HCT116 (cell line): Measurements from ENCODE around the gene PPEF1. TPM values are rescaled to one million over a fixed set of nuclear protein-coding genes. Genes with fewer than 3 reads are reported as not detected.

Experiments
- ATAC-seq: fragments of 200-7000 bp; cut with Tn5 transposase; 2 replicates; pipeline ENCODE4 v1.9.1; 2020; ENCODE audit warnings: mild to moderate bottlenecking, moderate library complexity
- BruUV-seq: library from RNA; stranded (reverse); fragments of 400-500 nt; replicated peaks from 2 replicates; lab custom pipeline; 2021; lab: Mats Ljungman, UMichigan
- CTCF ChIA-PET: fragments of 300-600 bp; sonication (Branson Sonifier 250); formaldehyde crosslinking; loops from one replicate; lab custom pipeline; 2021; ENCODE audit warnings: antibody characterized with exemption; lab: Charles Lee
- POLR2A ChIA-PET: fragments of 300-600, 350-600 bp; sonication (Branson Sonifier 250); formaldehyde crosslinking; loops from one replicate; lab custom pipeline; 2021; ENCODE audit warnings: antibody characterized with exemption; lab: Charles Lee
- RAD21 ChIA-PET, 2 experiments: fragments of 300-600 bp; sonication (Branson Sonifier 250); formaldehyde crosslinking; loops; one replicate each; lab custom pipeline; 2023; ENCODE audit warnings: low total read pairs in 2 of 2; ENCODE audit not compliant: uncharacterized antibody in 2 of 2, unreplicated experiment in 2 of 2, low non-redundant PET in 1 of 2; lab: Charles Lee
- DNase-seq: peaks from one replicate; pipeline ENCODE4 v3.0.0-alpha.2; 2010; ENCODE audit warnings: low read depth, low spot score
- H2AFZ ChIP-seq: fragments of 200-600 bp; shearing (Covaris generic), sonication (generic); 2 replicates; pipeline ENCODE4 v1.6.1; 2017; ENCODE audit warnings: low read depth, mixed run types, mixed read lengths, antibody characterized with exemption, low read length; ENCODE audit not compliant: poor library complexity, severe bottlenecking
- H3K27ac ChIP-seq: 2 replicates; pipeline ENCODE4 v1.5.1; 2012; ENCODE audit warnings: low read depth, low read length
- H3K27me3 ChIP-seq: fragments of 200-600 bp; sonication (generic); 2 replicates; pipeline ENCODE4 v1.6.1; 2016; ENCODE audit warnings: mixed run types, low read length, mixed read lengths; ENCODE audit not compliant: insufficient read depth
- H3K36me3 ChIP-seq, 2 experiments: fragments of 200-500 bp in 1 of 2; fragments of 200-600 bp in 1 of 2; sonication (Bioruptor generic) in 1 of 2; sonication (generic) in 1 of 2; 2 replicates each; pipeline versions ENCODE4 v1.5.1 to v1.6.1; 2014 to 2016; ENCODE audit warnings: low read length in 2 of 2, inconsistent platforms in 1 of 2, mixed read lengths in 1 of 2, mixed run types in 1 of 2; ENCODE audit not compliant: insufficient read depth in 2 of 2, control insufficient read depth in 1 of 2
- H3K4me1 ChIP-seq, 2 experiments: fragments of 200-600 bp in 1 of 2; sonication (generic) in 1 of 2; 2 replicates each; pipeline versions ENCODE4 v1.5.1 to v1.6.1; 2012 to 2017; ENCODE audit warnings: low read length in 2 of 2, inconsistent platforms in 1 of 2, mild to moderate bottlenecking in 1 of 2, mixed read lengths in 1 of 2, mixed run types in 1 of 2, moderate library complexity in 1 of 2; ENCODE audit not compliant: insufficient read depth in 2 of 2, control insufficient read depth in 1 of 2
- H3K4me2 ChIP-seq: fragments of 200-600 bp; sonication (generic); 2 replicates; pipeline ENCODE4 v1.6.1; 2017; ENCODE audit warnings: mixed run types, low read length, mixed read lengths
- H3K4me3 ChIP-seq, 2 experiments: fragments of 200-600 bp in 1 of 2; sonication (generic) in 1 of 2; replicated peaks in 1 of 2; 2 replicates each; pipeline ENCODE4 v1.5.1; 2011 to 2016; ENCODE audit warnings: low read length in 2 of 2, control low read depth in 1 of 2, low read depth in 1 of 2, mild to moderate bottlenecking in 1 of 2, mixed read lengths in 1 of 2, mixed run types in 1 of 2
- H3K79me2 ChIP-seq: fragments of 200-600 bp; sonication (generic); 2 replicates; pipeline ENCODE4 v1.6.1; 2017; ENCODE audit warnings: mild to moderate bottlenecking, mixed run types, low read length, moderate library complexity, mixed read lengths; ENCODE audit not compliant: insufficient read depth
- H3K9ac ChIP-seq: fragments of 200-600 bp; sonication (generic); 2 replicates; pipeline ENCODE4 v1.6.1; 2016; ENCODE audit warnings: low read length, mixed read lengths
- H3K9me2 ChIP-seq: fragments of 200-600 bp; sonication (generic), shearing (Covaris generic); 2 replicates; pipeline ENCODE4 v1.6.1; 2017; ENCODE audit warnings: mixed run types, mild to moderate bottlenecking, moderate library complexity; ENCODE audit not compliant: insufficient read depth
- H3K9me3 ChIP-seq, 2 experiments: fragments of 200-500 bp in 1 of 2; fragments of 200-600 bp in 1 of 2; sonication (Bioruptor generic) in 1 of 2; sonication (generic) in 1 of 2; 2 replicates each; pipeline ENCODE4 v1.6.1; 2014 to 2017; ENCODE audit warnings: low read length in 2 of 2, mixed read lengths in 2 of 2, inconsistent platforms in 1 of 2, low read depth in 1 of 2, mild to moderate bottlenecking in 1 of 2, mixed run types in 1 of 2, moderate library complexity in 1 of 2; ENCODE audit not compliant: control insufficient read depth in 1 of 2, insufficient read depth in 1 of 2
- H4K20me1 ChIP-seq: fragments of 200-600 bp; sonication (generic), shearing (Covaris generic); 2 replicates; pipeline ENCODE4 v1.6.1; 2017; ENCODE audit warnings: mixed run types, mild to moderate bottlenecking, moderate library complexity; ENCODE audit not compliant: insufficient read depth
- CEBPB ChIP-seq: IDR thresholded peaks from 2 replicates; pipeline ENCODE4 v1.6.1; 2012; ENCODE audit warnings: low read depth
- ELF1 ChIP-seq: IDR thresholded peaks from 2 replicates; pipeline ENCODE4 v1.6.1; 2012; ENCODE audit warnings: low read depth, borderline replicate concordance
- EZH2 ChIP-seq: fragments of 200-600 bp; sonication (generic); IDR thresholded peaks from 2 replicates; pipeline ENCODE4 v1.6.1; 2017; ENCODE audit warnings: antibody characterized with exemption, mixed run types
- EZH2phosphoT487 ChIP-seq: fragments of 200-600 bp; IDR thresholded peaks from 2 replicates; pipeline ENCODE4 v1.6.1; 2018; ENCODE audit warnings: antibody characterized with exemption, borderline replicate concordance
- FOSL1 ChIP-seq: IDR thresholded peaks from 2 replicates; pipeline ENCODE4 v1.6.1; 2012; ENCODE audit warnings: low read depth
- JUND ChIP-seq: IDR thresholded peaks from 2 replicates; pipeline ENCODE4 v1.6.1; 2012
- POLR2A ChIP-seq: IDR thresholded peaks from 2 replicates; pipeline ENCODE4 v1.7.0; 2011; ENCODE audit warnings: borderline replicate concordance; ENCODE audit not compliant: insufficient read depth, insufficient read length; ENCODE audit errors: extremely low read depth
- POLR2AphosphoS5 ChIP-seq: IDR thresholded peaks from 2 replicates; pipeline ENCODE4 v1.6.1; 2011; ENCODE audit warnings: mild to moderate bottlenecking, low read depth, low read length, moderate library complexity
- SIN3A ChIP-seq: IDR thresholded peaks from 2 replicates; pipeline ENCODE4 v1.6.1; 2012; ENCODE audit warnings: low read depth
- SP1 ChIP-seq: IDR thresholded peaks from 2 replicates; pipeline ENCODE4 v1.6.1; 2012; ENCODE audit warnings: low read depth
- SRF ChIP-seq: IDR thresholded peaks from 2 replicates; pipeline ENCODE4 v1.6.1; 2012; ENCODE audit warnings: low read depth
- TCF7L2 ChIP-seq: IDR thresholded peaks from 2 replicates; pipeline ENCODE4 v1.7.0; 2011; ENCODE audit warnings: borderline replicate concordance, inconsistent platforms; ENCODE audit not compliant: insufficient read depth, insufficient read length; ENCODE audit errors: extremely low read depth
- YY1 ChIP-seq: IDR thresholded peaks from 2 replicates; pipeline ENCODE4 v1.6.1; 2011; ENCODE audit warnings: low read length, low read depth, moderate library complexity, mild to moderate bottlenecking; ENCODE audit not compliant: insufficient replicate concordance; ENCODE audit errors: extremely low read depth
- ZFX ChIP-seq: fragments of 450-650 bp; IDR thresholded peaks from 2 replicates; pipeline ENCODE4 v1.6.1; 2017
- ZNF274 ChIP-seq: fragments of 200-500 bp; sonication (Bioruptor generic); IDR thresholded peaks from 2 replicates; pipeline ENCODE4 v1.6.1; 2014; ENCODE audit warnings: mild to moderate bottlenecking, low read depth, low read length, inconsistent platforms
- intact Hi-C: fragments of 100-400 bp; cut with micrococcal nuclease; formaldehyde crosslinking; loops from 2 replicates; pipeline ENCODE4 v1.10.0; 2022
- total RNA-seq: library from RNA; stranded (reverse); gene quantifications from one replicate; pipeline ENCODE4 v1.2.1, GENCODE V29; 2021; ENCODE audit not compliant: unreplicated experiment
- TF ChIP-seq, protein P1 (sequence below): IDR thresholded peaks from 2 replicates; pipeline ENCODE4 v1.6.1; 2012
- TF ChIP-seq, protein P2 (sequence below): IDR thresholded peaks from 2 replicates; pipeline ENCODE4 v1.6.1; 2011; ENCODE audit warnings: mild to moderate bottlenecking, low read length, moderate library complexity; ENCODE audit not compliant: insufficient replicate concordance; ENCODE audit errors: extremely low read depth

PPEF1 gene
- total RNA-seq, 1 experiment from 2014 or later, result not detected

GRCh38 chrX:18714910-18715309 lies 7.5 kb downstream of the PPEF1 start:
- no TSS peak for BruUV-seq
- Histone ChIP-seq H3K4me2 (peak overlapping the region; percentile 59), H3K9me2 (no peaks in the 10 kb centered on the region), H3K27me3 (no peaks in the 10 kb centered on the region), H3K9ac (no peak overlapping the region; the same call in 1 of the 2 replicates)
- RAD21 ChIA-PET, result interaction anchor here in 1 of 2 experiments (0.8 kb wide), 1 partner anchor 305 kb away, joined by 3 read pairs; no protein-coding TSS in a partner anchor
- ATAC-seq (peak; percentile 94), DNase-seq (peak; percentile 10)
- TF ChIP-seq TCF7L2 (no peak), JUND (peak; percentile 45; the same call in 1 of the 2 replicates), FOSL1 (peak; percentile 49; the same call in 1 of the 2 replicates)
- TF ChIP-seq, all 23 proteins: peak for 2
- no peaks in the 10 kb centered on the region for H3K36me3 ChIP-seq
- CTCF ChIA-PET, result no interaction called here
- H4K20me1 ChIP-seq, result no peaks in the 10 kb centered on the region
- H3K9me3 ChIP-seq, result no peaks in the 10 kb centered on the region
- H3K4me1 ChIP-seq, result peaks cover 11 to 17% of the 10 kb centered on the region in 2 experiments; a peak in 3 of 4 replicates
- H3K4me3 ChIP-seq, result peak overlapping the region in 1 of 2 experiments; percentile 17; a peak in 1 of 4 replicates
- H3K27ac ChIP-seq, result peak overlapping the region; percentile 49
- H2AFZ ChIP-seq, result peak overlapping the region; percentile 73
- intact Hi-C loops, result no loop called here
- POLR2A ChIA-PET, result interaction anchor here (1.2 kb wide), 1 partner anchor 12 kb away, joined by 4 read pairs; no protein-coding TSS in a partner anchor
- no peaks in the 10 kb centered on the region for H3K79me2 ChIP-seq

DNA sequence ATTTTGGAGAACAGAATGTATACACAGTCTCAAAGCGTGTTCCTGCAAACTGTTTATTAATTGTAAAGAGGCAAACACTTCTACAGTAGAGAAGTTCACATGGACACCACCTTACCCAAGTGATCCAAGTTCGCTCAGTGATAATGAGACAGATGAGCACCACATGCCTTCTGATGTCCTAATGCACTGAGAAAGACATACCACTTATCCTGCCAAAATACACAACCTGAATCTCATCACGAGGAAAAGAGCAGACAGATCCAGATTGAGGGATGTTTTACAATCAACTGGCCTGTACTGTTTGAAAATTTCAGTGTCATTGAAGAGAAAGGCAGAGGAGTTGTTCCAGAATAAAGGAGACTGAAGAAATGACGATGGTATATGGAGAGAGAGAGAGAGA lies 12.4 kb downstream of the PPEF1 start:
- intact Hi-C loops, result no loop called here

More for the DNA sequence above, 12.4 kb downstream of the PPEF1 start:
- Histone ChIP-seq H3K9me3 (no peaks in the 10 kb centered on the region), H3K27me3 (no peaks in the 10 kb centered on the region), H3K4me3 (no peak overlapping the region), H3K79me2 (no peaks in the 10 kb centered on the region)
- RAD21 ChIA-PET, result no interaction called here
- ATAC-seq, result no peak
- TF ChIP-seq, protein P1, sequence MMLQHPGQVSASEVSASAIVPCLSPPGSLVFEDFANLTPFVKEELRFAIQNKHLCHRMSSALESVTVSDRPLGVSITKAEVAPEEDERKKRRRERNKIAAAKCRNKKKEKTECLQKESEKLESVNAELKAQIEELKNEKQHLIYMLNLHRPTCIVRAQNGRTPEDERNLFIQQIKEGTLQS, result no peak
- TF ChIP-seq EZH2phosphoT487 (no peak), YY1 (no peak), POLR2AphosphoS5 (no peak), SRF (no peak), FOSL1 (no peak), ELF1 (no peak), ZNF274 (no peak), SIN3A (no peak), TCF7L2 (no peak), POLR2A (no peak), CEBPB (no peak), EZH2 (no peak), SP1 (no peak), ZFX (no peak)
- TF ChIP-seq, protein P2, sequence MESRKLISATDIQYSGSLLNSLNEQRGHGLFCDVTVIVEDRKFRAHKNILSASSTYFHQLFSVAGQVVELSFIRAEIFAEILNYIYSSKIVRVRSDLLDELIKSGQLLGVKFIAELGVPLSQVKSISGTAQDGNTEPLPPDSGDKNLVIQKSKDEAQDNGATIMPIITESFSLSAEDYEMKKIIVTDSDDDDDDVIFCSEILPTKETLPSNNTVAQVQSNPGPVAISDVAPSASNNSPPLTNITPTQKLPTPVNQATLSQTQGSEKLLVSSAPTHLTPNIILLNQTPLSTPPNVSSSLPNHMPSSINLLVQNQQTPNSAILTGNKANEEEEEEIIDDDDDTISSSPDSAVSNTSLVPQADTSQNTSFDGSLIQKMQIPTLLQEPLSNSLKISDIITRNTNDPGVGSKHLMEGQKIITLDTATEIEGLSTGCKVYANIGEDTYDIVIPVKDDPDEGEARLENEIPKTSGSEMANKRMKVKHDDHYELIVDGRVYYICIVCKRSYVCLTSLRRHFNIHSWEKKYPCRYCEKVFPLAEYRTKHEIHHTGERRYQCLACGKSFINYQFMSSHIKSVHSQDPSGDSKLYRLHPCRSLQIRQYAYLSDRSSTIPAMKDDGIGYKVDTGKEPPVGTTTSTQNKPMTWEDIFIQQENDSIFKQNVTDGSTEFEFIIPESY, result no peak
- TF ChIP-seq, all 23 proteins: peak for 0
- H3K4me2 ChIP-seq, result no peak overlapping the region
- H3K9ac ChIP-seq, result no peak overlapping the region
- POLR2A ChIA-PET, result no interaction called here
- no TSS peak for BruUV-seq
- no peaks in the 10 kb centered on the region for H3K36me3 ChIP-seq
- H3K9me2 ChIP-seq, result no peaks in the 10 kb centered on the region
- H3K27ac ChIP-seq, result no peak overlapping the region
- no peak for DNase-seq
- H3K4me1 ChIP-seq, result peaks cover 7 to 11% of the 10 kb centered on the region in 2 experiments; a peak in 3 of 4 replicates
- CTCF ChIA-PET, result no interaction called here
- no peaks in the 10 kb centered on the region for H4K20me1 ChIP-seq
- H2AFZ ChIP-seq, result no peak overlapping the region
